ENCODE measurements around the gene UROC1.

Gene UROC1

DNA sequence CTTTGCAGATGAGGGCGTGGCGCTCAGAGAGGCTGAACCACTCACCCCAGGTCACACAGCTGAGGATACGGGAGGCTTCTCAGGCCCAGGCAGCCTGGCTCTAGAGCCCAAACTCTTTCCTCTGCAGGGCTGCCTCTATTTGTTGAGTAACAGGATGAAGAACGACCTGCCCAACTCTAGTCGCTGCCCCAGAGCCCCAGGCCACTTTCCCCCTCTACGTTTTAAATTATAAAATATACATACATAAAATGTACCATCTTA, 22.7 kb downstream of the UROC1 start:
- DNase-seq (ENCODE audit: low spot score): no peak

GRCh38 chr3:126494204-126494969, 23.2 kb downstream of the UROC1 start:
- no peak for DNase-seq (ENCODE audit: low spot score)

GRCh38 chr3:126493739-126494138, 23.8 kb downstream of the UROC1 start:
- no peak for DNase-seq (ENCODE audit: low spot score)

DNA sequence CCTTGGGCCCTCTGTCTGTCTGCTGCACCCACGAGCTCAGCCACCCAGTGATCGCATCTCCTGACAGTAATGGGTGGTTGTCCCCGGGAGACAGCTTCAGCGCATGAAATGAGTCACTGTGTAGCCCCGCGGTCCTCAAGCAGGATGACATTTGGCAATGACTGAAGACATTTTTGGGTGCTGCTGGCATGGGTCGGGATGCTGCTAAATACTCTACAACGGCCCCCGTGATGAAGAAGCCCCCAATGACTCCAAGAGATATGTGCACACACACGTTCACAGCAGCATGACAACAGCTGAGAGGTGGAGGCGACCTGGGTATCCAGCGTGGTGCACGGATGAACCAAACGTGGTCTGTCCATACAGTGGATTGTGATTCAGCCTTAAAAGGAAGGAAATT, 24.5 kb downstream of the UROC1 start:
- DNase-seq (ENCODE audit: low spot score): no peak

DNA sequence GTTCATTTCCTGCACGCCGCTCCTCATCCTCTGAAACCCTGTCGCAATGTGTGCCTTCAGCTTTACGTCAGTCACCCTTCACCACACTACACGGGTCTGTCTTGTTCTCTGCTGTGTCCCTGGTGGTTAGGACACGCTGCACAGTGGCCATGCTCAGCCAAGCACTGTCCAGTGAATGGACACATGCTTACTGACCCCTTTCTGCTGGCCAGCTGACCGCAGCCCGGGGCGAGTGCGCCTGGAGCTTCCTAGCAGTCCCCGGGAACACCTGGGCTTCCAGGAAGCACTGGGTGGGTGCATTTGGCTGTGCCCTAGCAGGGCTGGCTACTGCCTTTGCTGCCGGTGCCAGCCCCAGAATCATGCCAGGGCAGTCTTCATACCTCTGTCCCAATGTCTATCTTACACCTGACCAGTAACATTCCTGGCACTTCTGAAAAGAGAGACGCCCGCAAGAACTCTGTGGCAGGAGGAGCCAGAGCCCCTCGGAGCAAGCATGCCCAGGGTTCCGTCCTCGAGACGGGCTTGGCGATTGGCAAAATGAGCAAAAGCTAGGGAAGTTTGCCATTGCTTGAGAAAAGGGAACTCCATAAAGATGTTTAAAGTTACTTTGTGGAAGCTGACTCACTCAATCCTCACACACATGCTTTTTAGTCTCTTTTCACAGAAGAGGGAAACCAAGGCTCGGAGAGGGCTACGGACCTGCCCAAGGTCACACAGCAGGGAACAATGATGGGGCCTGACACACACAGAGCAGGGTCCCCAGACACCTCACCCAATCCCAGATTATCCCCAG, 26.2 kb downstream of the UROC1 start:
- no peak for DNase-seq (ENCODE audit: low spot score)

- DNase-seq (ENCODE audit: low spot score): no peak
Measured at GRCh38 chr3:126490619-126491018, 27.0 kb downstream of the UROC1 start.

DNA sequence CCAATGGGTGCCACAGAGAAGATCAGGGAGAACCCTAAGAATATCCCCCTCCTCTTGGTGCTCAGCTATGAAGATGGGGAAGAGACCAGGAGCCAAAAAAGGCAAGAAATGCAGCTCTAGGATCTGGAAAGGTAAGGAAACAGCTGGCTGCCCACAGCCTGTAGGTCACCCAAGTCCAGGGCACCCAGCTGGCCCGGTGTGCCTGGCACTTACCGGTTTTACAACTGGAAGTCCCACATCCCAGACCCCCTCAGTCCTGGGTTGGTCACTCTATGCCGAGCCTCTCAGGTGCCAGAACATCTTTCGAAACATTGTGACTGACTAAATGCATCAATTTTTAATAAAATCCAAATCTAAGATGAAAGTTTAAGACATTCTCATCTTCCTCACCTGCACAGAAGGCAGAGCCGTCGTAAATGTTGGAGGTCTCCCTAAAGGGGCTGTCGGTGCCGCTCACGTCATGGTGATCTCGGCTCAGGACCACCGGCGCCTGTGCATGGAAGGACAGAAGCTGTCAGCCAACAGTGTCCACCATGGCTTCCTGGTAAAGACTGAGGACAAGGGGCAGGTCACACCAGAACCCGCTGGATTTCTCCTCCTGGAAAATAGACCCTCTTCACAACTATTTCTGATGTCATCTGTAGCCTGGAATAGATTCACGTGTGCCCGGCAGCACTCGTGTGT, 28.5 kb downstream of the UROC1 start:
- no peak for DNase-seq (ENCODE audit: low spot score)

DNA sequence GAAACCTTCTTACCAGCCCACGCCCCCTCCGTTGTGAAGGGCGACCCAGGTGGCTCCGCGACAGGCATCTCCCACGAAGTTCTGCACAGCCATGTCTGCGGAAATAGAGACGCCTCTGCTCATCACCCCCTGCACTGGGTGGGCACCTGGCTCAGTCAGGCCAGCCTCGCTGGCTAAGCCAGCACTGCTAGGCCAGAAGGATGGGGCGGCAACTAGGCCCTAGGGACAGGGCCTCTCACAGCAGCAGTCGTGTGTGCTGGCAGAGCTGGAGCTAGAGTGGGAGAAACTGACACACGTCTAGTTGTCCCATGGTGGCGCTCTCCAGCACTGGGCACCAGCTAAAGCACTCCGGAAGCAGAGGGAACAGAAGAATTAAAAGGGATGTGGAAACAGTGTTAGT, 29.4 kb downstream of the UROC1 start:
- no peak for DNase-seq (ENCODE audit: low spot score)

DNA sequence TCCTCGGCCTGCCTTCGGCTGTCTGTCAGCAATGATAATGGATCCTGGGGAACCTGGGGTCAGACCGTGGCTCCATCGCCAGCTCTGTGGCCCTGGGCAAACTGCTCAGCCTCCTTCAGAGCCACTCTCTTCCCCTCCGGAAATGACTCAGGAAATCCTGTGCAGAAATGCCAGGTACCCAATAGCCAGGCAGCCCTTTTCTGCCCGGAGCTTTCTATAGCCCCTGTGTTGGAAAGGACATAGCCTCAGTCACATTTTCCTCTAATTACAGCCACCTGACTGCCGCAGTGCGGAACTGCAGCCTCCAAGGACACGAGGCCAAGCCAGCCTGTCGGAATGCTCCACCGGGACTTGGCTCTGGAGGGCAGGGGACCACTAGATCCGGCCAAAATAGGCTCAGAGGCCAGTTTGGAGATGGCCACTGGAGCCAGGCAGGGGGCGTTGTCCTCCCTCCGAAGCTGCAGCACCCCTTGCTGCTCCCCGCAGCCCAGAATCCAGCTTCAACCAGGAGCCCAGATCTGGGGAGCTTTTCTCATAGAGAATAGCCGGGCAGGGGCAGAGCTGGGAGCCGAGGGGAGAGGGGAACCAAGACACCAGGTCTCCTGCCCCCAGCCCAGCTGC, 30.3 kb downstream of the UROC1 start:
- DNase-seq (ENCODE audit: low spot score): no peak

DNA sequence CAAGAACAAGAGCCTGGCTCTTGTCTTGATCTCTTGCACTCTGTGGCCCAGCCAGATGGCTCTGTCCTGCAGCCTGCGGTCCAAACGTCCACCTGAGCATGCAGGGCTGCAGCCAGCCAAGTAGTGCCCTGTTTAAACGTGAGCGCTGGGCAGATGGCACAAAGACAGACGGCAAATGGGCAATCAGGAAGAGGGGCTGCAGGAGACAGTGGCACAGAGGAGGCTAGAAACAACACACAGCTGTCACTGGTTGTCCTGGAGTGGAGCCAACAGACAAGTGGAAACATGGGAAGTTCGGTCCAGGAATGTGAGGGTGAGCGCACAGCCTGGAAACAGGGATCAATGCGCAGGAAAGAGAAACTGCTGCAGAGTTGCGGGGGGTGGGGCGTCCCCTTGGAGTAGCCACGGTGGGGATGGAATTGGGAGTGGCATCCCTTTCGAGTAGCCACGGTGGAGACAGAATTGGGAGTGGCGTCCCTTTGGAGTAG, 31.2 kb downstream of the UROC1 start:
- no peak for DNase-seq (ENCODE audit: low spot score)

- DNase-seq (ENCODE audit: low spot score): no peak
Measured at GRCh38 chr3:126485956-126486355, 31.6 kb downstream of the UROC1 start.

DNA sequence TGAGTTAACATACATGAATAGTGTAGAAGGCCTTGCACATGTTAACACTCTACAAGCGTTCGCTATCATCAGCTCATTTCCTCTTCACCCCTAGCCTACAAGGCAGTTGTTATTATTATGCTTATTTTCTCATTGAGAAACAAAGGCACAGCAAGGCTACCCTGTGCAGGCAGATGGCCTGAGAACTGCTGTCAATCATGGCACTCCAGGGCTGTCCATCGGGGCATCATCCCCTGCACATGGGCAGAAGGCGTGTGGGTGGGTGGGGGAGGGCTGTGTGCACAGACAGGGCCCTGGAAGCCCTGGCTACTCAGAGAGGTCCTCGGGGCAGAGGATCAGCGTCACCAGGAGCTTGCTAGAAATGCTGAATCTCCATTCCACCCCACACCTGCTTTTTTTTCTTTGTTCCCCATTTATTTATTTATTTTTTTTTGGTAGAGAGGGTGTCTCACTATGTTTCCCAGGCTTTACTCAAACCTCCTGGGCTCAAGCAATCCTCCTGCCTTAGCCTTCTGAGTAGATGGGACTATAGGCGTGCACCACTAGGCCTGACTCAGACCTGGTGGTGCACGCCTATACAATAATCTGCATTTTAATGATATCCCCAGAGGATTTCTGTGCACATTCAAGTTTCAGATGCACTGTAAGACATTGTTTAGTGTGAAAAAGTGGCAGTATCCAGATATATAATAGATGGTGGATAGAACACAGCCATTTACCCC, 32.2 kb downstream of the UROC1 start:
- no peak for DNase-seq (ENCODE audit: low spot score)

DNA sequence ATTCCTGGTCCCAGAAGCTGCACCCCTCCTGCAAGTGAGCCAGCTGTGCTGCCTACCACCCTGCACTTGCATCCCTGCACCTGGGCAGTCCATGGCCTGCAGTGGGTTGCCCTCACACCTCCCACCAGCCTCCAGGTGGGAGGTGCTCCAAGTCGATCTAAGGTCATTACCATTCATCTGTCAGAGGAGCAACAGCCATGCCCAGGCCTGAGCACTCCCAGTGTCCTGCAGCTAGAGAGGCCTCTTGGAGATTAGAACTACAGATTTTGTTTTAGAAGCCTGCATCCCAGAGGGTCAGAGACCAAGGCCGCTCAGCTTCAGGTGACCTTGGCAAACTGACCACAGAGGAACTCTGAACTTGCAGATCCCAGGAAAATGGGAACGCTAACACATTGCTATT, 32.9 kb downstream of the UROC1 start:
- DNase-seq (ENCODE audit: low spot score): no peak

GRCh38 chr3:126484148-126484547, 33.4 kb downstream of the UROC1 start:
- no peak for DNase-seq (ENCODE audit: low spot score)

GRCh38 chr3:126483321-126483761, 34.2 kb downstream of the UROC1 start:
- DNase-seq (ENCODE audit: low spot score): no peak

GRCh38 chr3:126482503-126483255, 34.9 kb downstream of the UROC1 start:
- no peak for DNase-seq (ENCODE audit: low spot score)

DNA sequence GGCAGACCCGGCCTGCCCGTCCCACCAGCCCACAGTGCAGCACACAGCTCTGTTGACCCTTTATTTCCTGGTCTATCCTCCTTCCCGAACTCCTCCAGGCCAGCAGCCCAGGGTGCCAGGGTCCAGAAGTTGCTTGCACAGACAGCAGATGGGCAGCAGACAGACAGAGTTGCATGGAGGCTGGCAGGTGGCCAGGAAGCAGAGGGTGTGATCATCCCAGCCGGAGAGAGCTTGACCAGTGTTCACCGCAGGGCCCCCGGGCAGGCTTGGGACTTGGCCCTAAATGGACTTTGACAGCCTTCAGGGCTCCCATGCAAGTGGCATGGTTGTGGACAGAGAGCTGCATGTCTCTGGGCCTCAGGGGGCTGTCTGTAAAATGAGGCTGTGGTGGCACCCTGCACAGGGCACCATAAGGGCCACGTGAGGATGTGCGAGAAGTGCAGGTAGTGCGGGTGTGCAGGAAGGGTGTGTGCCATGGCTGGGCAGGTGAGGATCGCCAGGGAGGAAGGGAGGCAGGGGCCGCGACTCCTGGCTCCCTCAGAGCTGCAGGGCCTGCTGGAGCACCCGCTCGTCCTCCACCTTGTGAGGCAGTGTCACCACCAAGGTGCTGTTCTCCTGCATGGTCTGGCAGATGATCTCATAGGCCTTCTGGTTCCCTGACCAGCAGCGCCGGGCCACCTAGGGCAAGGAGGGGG, 35.6 kb downstream of the UROC1 start:
- DNase-seq (ENCODE audit: low spot score): no peak

DNA sequence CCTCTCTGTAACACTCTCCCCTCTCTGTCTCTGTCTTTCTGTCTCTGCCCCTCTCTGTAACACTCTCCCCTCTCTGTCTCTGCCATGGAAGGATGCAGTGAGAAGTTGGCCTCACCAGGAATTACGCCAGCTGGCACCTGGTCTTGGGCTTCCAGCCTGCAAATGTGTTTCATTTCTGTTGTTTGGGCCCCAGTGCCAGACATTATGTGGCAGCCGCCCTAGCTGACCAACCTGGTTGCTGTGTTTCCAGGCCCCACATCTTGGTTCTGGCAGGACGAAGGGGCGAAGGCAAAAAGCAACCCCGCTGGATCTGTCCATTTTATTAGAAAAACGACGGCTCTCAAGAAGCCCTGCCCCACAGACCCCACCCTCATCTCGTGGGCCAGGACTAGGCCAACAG, 36.7 kb downstream of the UROC1 start:
- DNase-seq (ENCODE audit: low spot score): no peak

DNA sequence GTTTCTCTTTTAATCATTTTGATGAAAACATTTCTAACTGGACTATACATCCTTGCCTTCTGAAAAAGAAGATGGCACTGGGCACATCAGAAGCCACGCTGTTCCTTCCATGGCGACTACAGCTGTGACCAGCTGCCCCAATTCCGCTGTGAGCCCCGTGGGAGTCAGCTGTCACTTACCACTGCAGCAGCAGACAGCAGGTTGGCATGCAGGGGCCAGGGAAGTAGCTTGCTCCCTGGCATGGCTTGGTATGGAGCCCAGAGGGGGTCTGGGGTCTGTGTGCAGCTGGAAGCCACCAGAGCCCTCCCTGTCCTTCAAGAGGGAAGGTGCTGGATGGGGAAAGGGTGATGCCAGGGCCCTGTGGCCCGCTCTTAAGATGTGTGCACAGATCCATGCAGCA, 37.4 kb downstream of the UROC1 start:
- no peak for DNase-seq (ENCODE audit: low spot score)

DNA sequence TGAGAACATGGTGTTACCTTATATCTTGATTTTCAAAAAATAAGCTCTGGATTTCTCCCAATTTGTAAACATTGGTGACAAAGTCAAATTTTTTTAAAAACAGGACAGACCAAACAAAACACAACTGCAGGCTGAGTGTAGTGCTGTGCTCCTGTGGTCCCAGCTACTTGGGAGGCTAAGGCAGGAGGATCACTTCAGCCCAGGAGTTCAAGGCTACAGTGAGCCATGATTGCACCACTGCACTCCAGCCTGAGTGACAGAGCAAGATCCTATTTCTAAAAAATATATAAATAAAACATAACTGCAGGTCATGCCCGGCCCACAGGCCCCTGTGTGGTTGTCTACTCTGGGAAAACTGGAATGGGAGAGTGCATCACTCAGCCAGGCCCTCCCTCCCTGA, 37.9 kb downstream of the UROC1 start:
- no peak for DNase-seq (ENCODE audit: low spot score)

Measured in hematopoietic multipotent progenitor cell treated with erythropoietin and hydrocortisone succinate and interleukin-3 and kit ligand, for 15 days (in vitro differentiated cells).